DND-41 (cell line): Measurements from ENCODE around the gene SOX6.

Source experiments
- EZH2 ChIP-seq: IDR thresholded peaks from 3 replicates; pipeline ENCODE4 v1.6.1; 2012; ENCODE audit warnings: borderline replicate concordance, low read depth, mild to moderate bottlenecking, moderate library complexity, low read length, inconsistent platforms; ENCODE audit not compliant: severe bottlenecking
- TF ChIP-seq, protein P1 (sequence below): IDR thresholded peaks from 2 replicates; pipeline ENCODE4 v1.5.1; 2012; ENCODE audit warnings: borderline replicate concordance, low read length, moderate library complexity, mild to moderate bottlenecking; ENCODE audit not compliant: poor library complexity, severe bottlenecking; ENCODE audit errors: extremely low read depth

DNA sequence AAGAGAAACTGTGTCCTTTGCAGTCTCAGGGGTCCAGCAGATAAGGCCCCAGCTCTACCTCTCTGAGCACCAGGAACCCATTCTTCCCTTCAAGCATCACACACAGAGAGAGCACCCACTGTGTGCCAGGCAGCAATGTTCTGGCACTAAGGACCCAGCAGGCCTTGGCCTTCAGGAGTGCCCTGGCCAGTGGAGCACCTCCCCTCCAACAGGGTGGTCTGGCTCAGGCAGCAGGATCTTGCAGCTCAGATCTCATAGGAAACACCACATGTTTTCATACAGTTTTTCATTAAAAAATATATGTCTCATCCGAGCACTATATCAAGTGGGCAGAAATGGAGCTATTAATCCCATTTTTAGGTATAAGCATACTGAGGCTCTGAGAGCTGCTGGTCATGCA, 410.6 kb downstream of the SOX6 start:
- TF ChIP-seq, protein P1, sequence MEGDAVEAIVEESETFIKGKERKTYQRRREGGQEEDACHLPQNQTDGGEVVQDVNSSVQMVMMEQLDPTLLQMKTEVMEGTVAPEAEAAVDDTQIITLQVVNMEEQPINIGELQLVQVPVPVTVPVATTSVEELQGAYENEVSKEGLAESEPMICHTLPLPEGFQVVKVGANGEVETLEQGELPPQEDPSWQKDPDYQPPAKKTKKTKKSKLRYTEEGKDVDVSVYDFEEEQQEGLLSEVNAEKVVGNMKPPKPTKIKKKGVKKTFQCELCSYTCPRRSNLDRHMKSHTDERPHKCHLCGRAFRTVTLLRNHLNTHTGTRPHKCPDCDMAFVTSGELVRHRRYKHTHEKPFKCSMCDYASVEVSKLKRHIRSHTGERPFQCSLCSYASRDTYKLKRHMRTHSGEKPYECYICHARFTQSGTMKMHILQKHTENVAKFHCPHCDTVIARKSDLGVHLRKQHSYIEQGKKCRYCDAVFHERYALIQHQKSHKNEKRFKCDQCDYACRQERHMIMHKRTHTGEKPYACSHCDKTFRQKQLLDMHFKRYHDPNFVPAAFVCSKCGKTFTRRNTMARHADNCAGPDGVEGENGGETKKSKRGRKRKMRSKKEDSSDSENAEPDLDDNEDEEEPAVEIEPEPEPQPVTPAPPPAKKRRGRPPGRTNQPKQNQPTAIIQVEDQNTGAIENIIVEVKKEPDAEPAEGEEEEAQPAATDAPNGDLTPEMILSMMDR, result no peak
- no peak for TF ChIP-seq EZH2
